HEK293T (cell line): ENCODE measurements around the gene RNLS.

ENCODE experiments used
- CTCF ChIA-PET: fragments of 350-600 bp; formaldehyde crosslinking; extraction: SDS; loops from one replicate; lab custom pipeline; 2021; ENCODE audit warnings: antibody characterized with exemption, inconsistent platforms; lab: Yijun Ruan, JAX
- POLR2A ChIA-PET: fragments of 350-600 bp; formaldehyde crosslinking; extraction: SDS; loops from one replicate; lab custom pipeline; 2020; ENCODE audit warnings: antibody characterized with exemption, inconsistent platforms; lab: Yijun Ruan, JAX
- DNase-seq: peaks from one replicate; pipeline ENCODE4 v3.0.0; 2012; ENCODE audit warnings: mixed read lengths; ENCODE audit errors: extremely low spot score
- ARNT ChIP-seq: fragments of 450-650 bp; IDR thresholded peaks from 2 replicates; pipeline ENCODE4 v1.6.1; 2017; ENCODE audit warnings: mild to moderate bottlenecking
- BHLHE40 ChIP-seq: fragments of 450-650 bp; IDR thresholded peaks from 2 replicates; pipeline ENCODE4 v1.6.1; 2016; ENCODE audit warnings: mild to moderate bottlenecking, moderate library complexity, borderline replicate concordance
- CTBP1 ChIP-seq: fragments of 450-650 bp; IDR thresholded peaks from 2 replicates; pipeline ENCODE4 v1.6.1; 2016; ENCODE audit warnings: borderline replicate concordance
- ELF4 ChIP-seq: fragments of 450-650 bp; IDR thresholded peaks from 2 replicates; pipeline ENCODE4 v1.6.1; 2017; ENCODE audit warnings: antibody characterized with exemption
- FOXA1 ChIP-seq: fragments of 450-650 bp; IDR thresholded peaks from 2 replicates; pipeline ENCODE4 v1.6.1; 2016; ENCODE audit warnings: mild to moderate bottlenecking
- FOXK2 ChIP-seq: fragments of 450-650 bp; IDR thresholded peaks from 2 replicates; pipeline ENCODE4 v1.6.1; 2016; ENCODE audit warnings: mild to moderate bottlenecking
- FOXM1 ChIP-seq: fragments of 450-650 bp; IDR thresholded peaks from 2 replicates; pipeline ENCODE4 v1.6.1; 2017; ENCODE audit warnings: mild to moderate bottlenecking, borderline replicate concordance
- HDGF ChIP-seq: fragments of 450-650 bp; IDR thresholded peaks from 2 replicates; pipeline ENCODE4 v1.6.1; 2017; ENCODE audit warnings: antibody characterized with exemption, borderline replicate concordance
- L3MBTL2 ChIP-seq: fragments of 450-650 bp; conservative IDR thresholded peaks from 2 replicates; pipeline ENCODE4 v1.6.1; 2016; ENCODE audit warnings: mild to moderate bottlenecking
- LEF1 ChIP-seq: fragments of 450-650 bp; IDR thresholded peaks from 2 replicates; pipeline ENCODE4 v1.6.1; 2017; ENCODE audit warnings: mild to moderate bottlenecking, borderline replicate concordance
- NFRKB ChIP-seq: fragments of 450-650 bp; IDR thresholded peaks from 2 replicates; pipeline ENCODE4 v1.6.1; 2016; ENCODE audit warnings: mild to moderate bottlenecking, moderate library complexity
- SP1 ChIP-seq: fragments of 450-650 bp; IDR thresholded peaks from 2 replicates; pipeline ENCODE4 v1.6.1; 2017
- SUZ12 ChIP-seq: fragments of 450-650 bp; IDR thresholded peaks from 2 replicates; pipeline ENCODE4 v1.6.1; 2016; ENCODE audit warnings: mild to moderate bottlenecking
- TARDBP ChIP-seq: fragments of 450-650 bp; IDR thresholded peaks from 2 replicates; pipeline ENCODE4 v1.6.1; 2016
- ZNF384 ChIP-seq: fragments of 450-650 bp; IDR thresholded peaks from 2 replicates; pipeline ENCODE4 v1.6.1; 2016
- TF ChIP-seq, protein P1 (sequence below): fragments of 450-650 bp; IDR thresholded peaks from 2 replicates; pipeline ENCODE4 v1.6.1; 2016

RNLS gene

DNA sequence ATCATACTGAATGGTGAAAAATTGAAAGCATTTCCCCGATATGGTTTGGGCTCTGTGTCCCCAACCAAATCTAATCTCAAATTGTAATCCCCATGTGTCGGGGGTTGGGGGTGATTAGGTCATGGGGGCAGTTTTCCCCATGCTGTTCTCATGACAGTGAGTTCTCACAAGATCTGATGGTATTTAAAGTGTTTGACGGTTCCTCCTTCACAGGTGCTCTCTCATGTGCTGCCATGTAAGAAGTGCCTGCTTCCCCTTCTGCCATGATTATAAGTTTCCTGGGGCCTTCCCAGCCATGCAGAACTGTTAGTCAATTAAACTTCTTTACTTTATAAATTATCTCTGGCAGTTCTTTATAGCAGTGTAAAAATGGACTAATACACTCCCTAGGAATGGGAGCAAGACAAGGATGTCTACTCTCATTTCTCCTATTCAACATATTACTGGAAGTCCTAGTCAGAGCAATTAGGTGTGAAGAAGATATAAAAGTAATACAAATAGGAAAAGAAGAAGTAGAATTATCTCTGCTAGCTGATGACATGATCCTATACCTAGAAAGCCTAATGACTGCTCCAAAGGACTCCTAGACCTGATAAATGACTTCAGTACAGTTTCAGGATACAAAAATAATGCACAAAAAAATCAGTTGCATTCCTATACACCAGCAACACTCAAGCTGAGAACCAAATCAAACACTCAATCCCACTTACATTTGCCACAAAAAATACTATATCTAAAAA lies 260.6 kb downstream of the RNLS start:
- ChIA-PET POLR2A (no interaction called here), CTCF (no interaction called here)
- no peak for DNase-seq
- TF ChIP-seq ARNT = no peak
- no peak for TF ChIP-seq FOXM1
- TF ChIP-seq, protein P1, sequence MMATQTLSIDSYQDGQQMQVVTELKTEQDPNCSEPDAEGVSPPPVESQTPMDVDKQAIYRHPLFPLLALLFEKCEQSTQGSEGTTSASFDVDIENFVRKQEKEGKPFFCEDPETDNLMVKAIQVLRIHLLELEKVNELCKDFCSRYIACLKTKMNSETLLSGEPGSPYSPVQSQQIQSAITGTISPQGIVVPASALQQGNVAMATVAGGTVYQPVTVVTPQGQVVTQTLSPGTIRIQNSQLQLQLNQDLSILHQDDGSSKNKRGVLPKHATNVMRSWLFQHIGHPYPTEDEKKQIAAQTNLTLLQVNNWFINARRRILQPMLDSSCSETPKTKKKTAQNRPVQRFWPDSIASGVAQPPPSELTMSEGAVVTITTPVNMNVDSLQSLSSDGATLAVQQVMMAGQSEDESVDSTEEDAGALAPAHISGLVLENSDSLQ = no peak
- TF ChIP-seq LEF1 = no peak
- TF ChIP-seq BHLHE40 = no peak
- TF ChIP-seq SUZ12 = no peak
- no peak for TF ChIP-seq FOXK2
- no peak for TF ChIP-seq L3MBTL2
- TF ChIP-seq SP1 = no peak
- no peak for TF ChIP-seq CTBP1
- no peak for TF ChIP-seq NFRKB

- no peak for DNase-seq
- TF ChIP-seq FOXK2 = no peak
- no peak for TF ChIP-seq LEF1
- no peak for TF ChIP-seq BHLHE40
- TF ChIP-seq FOXM1 = no peak
- TF ChIP-seq HDGF = no peak
- no peak for TF ChIP-seq SP1
- no peak for TF ChIP-seq FOXA1
- no peak for TF ChIP-seq CTBP1
- no peak for TF ChIP-seq ARNT
- TF ChIP-seq TARDBP = no peak
- TF ChIP-seq L3MBTL2 = no peak
- no peak for TF ChIP-seq ZNF384
- no peak for TF ChIP-seq SUZ12
- TF ChIP-seq, protein P1 = no peak
- TF ChIP-seq ELF4 = no peak
- TF ChIP-seq NFRKB = no peak
- ChIA-PET CTCF (no interaction called here), POLR2A (no interaction called here)
Observed at GRCh38 chr10:88319960-88320517, 263.1 kb downstream of the RNLS start.

GRCh38 chr10:88318803-88319202 lies 264.3 kb downstream of the RNLS start:
- POLR2A ChIA-PET = no interaction called here
- TF ChIP-seq SUZ12 (no peak), FOXK2 (no peak), FOXM1 (no peak), ARNT (no peak), LEF1 (no peak), ZNF384 (no peak), BHLHE40 (no peak), ELF4 (no peak), TARDBP (no peak), CTBP1 (no peak), SP1 (no peak), FOXA1 (no peak), NFRKB (no peak), HDGF (no peak), L3MBTL2 (no peak)
- TF ChIP-seq, protein P1 = no peak
- peak; percentile 17 for DNase-seq
- CTCF ChIA-PET = interaction anchor here (0.7 to 1.4 kb wide), 2 partner anchors 13 to 28 kb away, joined by 4 read pairs; no protein-coding TSS in a partner anchor

DNA sequence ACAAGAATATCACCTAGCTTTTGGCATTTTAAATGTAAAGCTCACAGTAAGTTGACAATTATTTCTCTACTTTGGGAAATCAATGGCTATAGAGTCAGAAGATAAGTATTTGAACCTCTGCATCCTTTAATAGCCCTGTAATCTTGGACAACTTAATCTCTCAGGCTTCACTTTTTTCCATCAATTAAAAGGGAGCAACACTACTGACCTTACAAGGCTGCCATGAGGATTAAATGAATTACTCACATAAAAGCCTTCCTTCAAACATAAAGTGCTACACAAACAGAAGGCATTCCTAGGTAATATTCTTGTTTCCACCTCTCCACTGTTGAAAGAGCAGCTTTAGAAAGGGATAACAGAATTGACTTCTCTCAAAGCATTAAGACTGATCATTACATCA lies 266.0 kb downstream of the RNLS start:
- TF ChIP-seq SP1 (no peak), BHLHE40 (no peak), FOXM1 (no peak), ARNT (no peak), HDGF (no peak), ELF4 (no peak), SUZ12 (no peak), FOXA1 (no peak), CTBP1 (no peak), ZNF384 (no peak), FOXK2 (no peak), TARDBP (no peak), NFRKB (no peak), L3MBTL2 (no peak), LEF1 (no peak)
- TF ChIP-seq, protein P1 = no peak
- CTCF ChIA-PET = no interaction called here
- no peak for DNase-seq
- POLR2A ChIA-PET = no interaction called here

- ChIA-PET POLR2A (no interaction called here), CTCF (interaction anchor here (0.8 kb wide), 1 partner anchor 78 kb away, joined by 3 read pairs; no protein-coding TSS in a partner anchor)
- TF ChIP-seq SP1 (no peak), ARNT (no peak)
- DNase-seq = peak; percentile 34
Observed at GRCh38 chr10:88316292-88316861, 266.7 kb downstream of the RNLS start.
